T-helper 22 cell (primary cell): Measurements from ENCODE around the gene SLC27A2.
"Not testable (repeated sequence)": the region's sequence is repeated elsewhere in the genome, so short reads cannot be mapped to it uniquely, and the experiment has no call there.

Source experiments
- DNase-seq: peaks from one replicate; pipeline ENCODE4 v3.0.0-alpha.2; 2020; ENCODE audit warnings: low read depth

The SLC27A2 gene

GRCh38 chr15:50181969-50182218 lies at the start of gene SLC27A2:
Gene SLC27A2, plus strand, starts transcription at chr15:50182196. Its CDS starts 232 bp downstream, at chr15:50182428.
- DNase-seq, result no peak

- not testable (repeated sequence) for DNase-seq
Observed at GRCh38 chr15:50132251-50132984, 49.6 kb upstream of the SLC27A2 start.

- DNase-seq, result no peak
Observed at GRCh38 chr15:50134524-50135024, 47.4 kb upstream of the SLC27A2 start.

GRCh38 chr15:50135031-50135551 lies 46.9 kb upstream of the SLC27A2 start:
- no peak for DNase-seq

GRCh38 chr15:50137330-50137761 lies 44.6 kb upstream of the SLC27A2 start:
- DNase-seq, result no peak

GRCh38 chr15:50137893-50138292 lies 44.1 kb upstream of the SLC27A2 start:
- DNase-seq, result no peak

- no peak for DNase-seq
Observed at GRCh38 chr15:50138391-50138790, 43.6 kb upstream of the SLC27A2 start.

- DNase-seq, result no peak
Observed at GRCh38 chr15:50140098-50140497, 41.9 kb upstream of the SLC27A2 start.

GRCh38 chr15:50140983-50141382 lies 41.0 kb upstream of the SLC27A2 start:
- no peak for DNase-seq

GRCh38 chr15:50141856-50142255 lies 40.1 kb upstream of the SLC27A2 start:
- DNase-seq, result no peak

GRCh38 chr15:50143255-50143860 lies 38.6 kb upstream of the SLC27A2 start:
- no peak for DNase-seq

- no peak for DNase-seq
Observed at GRCh38 chr15:50144341-50145120, 37.5 kb upstream of the SLC27A2 start.

GRCh38 chr15:50145451-50145872 lies 36.5 kb upstream of the SLC27A2 start:
- DNase-seq, result no peak

- no peak for DNase-seq
Observed at GRCh38 chr15:50146632-50147031, 35.4 kb upstream of the SLC27A2 start.

- no peak for DNase-seq
Observed at GRCh38 chr15:50148362-50148963, 33.5 kb upstream of the SLC27A2 start.

GRCh38 chr15:50149090-50149489 lies 32.9 kb upstream of the SLC27A2 start:
- no peak for DNase-seq

- DNase-seq, result no peak
Observed at GRCh38 chr15:50150349-50150748, 31.6 kb upstream of the SLC27A2 start.

- DNase-seq, result no peak
Observed at GRCh38 chr15:50150851-50151250, 31.1 kb upstream of the SLC27A2 start.

GRCh38 chr15:50151476-50151875 lies 30.5 kb upstream of the SLC27A2 start:
- DNase-seq, result no peak

GRCh38 chr15:50158236-50158635 lies 23.8 kb upstream of the SLC27A2 start:
- DNase-seq, result not testable (repeated sequence)

GRCh38 chr15:50162969-50163718 lies 18.9 kb upstream of the SLC27A2 start:
- DNase-seq, result no peak
